ENCODE measurements around the gene TAP2.
"Not testable (repeated sequence)": the region's sequence is repeated elsewhere in the genome, so short reads cannot be mapped to it uniquely, and the experiment has no call there.

- not testable (repeated sequence) for TF ChIP-seq CTCF (IDR thresholded peaks at IDR 0.05; ENCODE audit: low read depth, low read length); EZH2phosphoT487 (IDR thresholded peaks at IDR 0.05; ENCODE audit: low read depth)
Measured at GRCh38 chr6:32880962-32881361, 42.4 kb upstream of the TAP2 start.
